Activated CD8-positive, alpha-beta T cell treated with anti-CD3 and anti-CD28 coated beads for 36 hours (primary cell): ENCODE data around the gene BICD2. TPM values are rescaled to one million over a fixed set of nuclear protein-coding genes. Genes with fewer than 3 reads are reported as not detected.

Source experiments
- ATAC-seq: fragments of 200-7000 bp; cut with Tn5 transposase; one replicate; pipeline ENCODE4 v1.10.0; 2021; ENCODE audit warnings: mild to moderate bottlenecking, moderate library complexity
- CTCF ChIA-PET: fragments of 350-600 bp; sonication (Branson Sonifier 250); formaldehyde crosslinking; loops from one replicate; lab custom pipeline; 2021; ENCODE audit warnings: antibody characterized with exemption; lab: Charles Lee
- POLR2A ChIA-PET: fragments of 350-600 bp; sonication (Branson Sonifier 250); formaldehyde crosslinking; loops from one replicate; lab custom pipeline; 2021; ENCODE audit warnings: antibody characterized with exemption; lab: Charles Lee
- DNase-seq: peaks from one replicate; pipeline ENCODE4 v3.0.0-alpha.2; 2020
- H3K27ac Mint-ChIP-seq: one replicate; pipeline ENCODE4 v1.8.0; 2021; ENCODE audit warnings: mild to moderate bottlenecking, mixed read lengths
- H3K27me3 Mint-ChIP-seq: one replicate; pipeline ENCODE4 v1.8.0; 2021; ENCODE audit warnings: mixed read lengths
- H3K36me3 Mint-ChIP-seq: one replicate; pipeline ENCODE4 v1.8.0; 2021; ENCODE audit warnings: low read depth, mixed read lengths
- H3K4me1 Mint-ChIP-seq: one replicate; pipeline ENCODE4 v1.8.0; 2021; ENCODE audit warnings: low read depth, mixed read lengths
- H3K4me3 Mint-ChIP-seq: one replicate; pipeline ENCODE4 v1.8.0; 2021; ENCODE audit warnings: mild to moderate bottlenecking, moderate library complexity, mixed read lengths
- H3K9me3 Mint-ChIP-seq: one replicate; pipeline ENCODE4 v1.8.0; 2021; ENCODE audit warnings: mixed read lengths
- intact Hi-C: fragments of 100-400 bp; cut with micrococcal nuclease; formaldehyde crosslinking; loops from one replicate; pipeline ENCODE4 v1.10.0; 2022
- total RNA-seq, 2 experiments: library from RNA; stranded (reverse); gene quantifications; one replicate each; pipeline ENCODE4 v1.2.3, GENCODE V29; 2021
- TF ChIP-seq, protein P1 (sequence below): fragments of 200-600 bp; IDR thresholded peaks from one replicate; pipeline ENCODE4 v1.8.0; 2022; ENCODE audit warnings: antibody characterized with exemption, mild to moderate bottlenecking

The BICD2 gene
- total RNA-seq, 2 experiments from 2014 or later, result 14.2 to 16.8 TPM

DNA sequence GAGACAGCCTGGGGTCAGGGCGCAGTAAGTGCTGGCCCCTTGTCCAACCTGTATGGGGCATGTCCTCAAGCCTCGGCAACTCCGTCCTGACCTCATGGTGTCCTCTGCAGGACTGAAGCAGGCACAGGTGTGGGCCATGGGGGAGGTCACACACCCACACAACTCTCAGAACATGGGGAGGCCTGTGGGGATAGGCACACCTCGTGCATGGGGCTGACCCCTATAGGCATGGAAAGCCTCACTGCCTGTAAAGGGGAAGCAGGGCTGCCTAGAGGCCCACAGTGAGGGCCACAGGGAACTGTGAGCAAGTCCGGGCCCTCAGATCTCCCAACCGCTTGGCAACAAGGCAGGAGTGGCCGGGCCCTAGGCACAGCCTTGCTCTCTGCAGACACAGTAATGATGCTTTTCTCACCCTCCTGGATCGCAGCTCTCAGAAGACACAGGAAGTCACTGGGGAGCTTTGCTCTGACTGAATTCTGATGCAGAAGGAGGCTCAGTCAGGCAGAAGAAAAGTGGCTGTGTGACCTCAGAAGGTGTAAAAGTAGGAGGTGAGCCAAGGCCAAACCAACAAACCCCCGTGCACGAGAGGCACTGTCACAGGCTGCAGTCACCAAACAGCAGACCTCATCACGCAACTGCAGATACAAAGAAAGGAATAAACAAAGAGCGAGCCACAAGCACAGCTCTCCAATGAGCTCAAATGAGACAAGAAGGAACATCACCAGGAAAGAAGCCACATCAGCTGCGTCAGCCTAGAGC, 100.1 kb downstream of the BICD2 start:
- no peaks in the 10 kb centered on the region for H3K27me3 Mint-ChIP-seq
- POLR2A ChIA-PET, result interaction anchor here (1.6 kb wide), 1 partner anchor 49 kb away, joined by 4 read pairs; no protein-coding TSS in a partner anchor
- intact Hi-C loops, result no loop called here
- CTCF ChIA-PET, result interaction anchor here (0.6 to 1.5 kb wide), 4 partner anchors 12 to 124 kb away, joined by 3 to 4 read pairs (median 3); no protein-coding TSS in a partner anchor
- DNase-seq (peak; percentile 77), ATAC-seq (peak; percentile 81)
- H3K4me1 Mint-ChIP-seq, result peaks cover 58% of the 10 kb centered on the region
- H3K4me3 Mint-ChIP-seq, result peak overlapping the region; percentile 45
- no peaks in the 10 kb centered on the region for H3K9me3 Mint-ChIP-seq
- peak overlapping the region; percentile 78 for H3K27ac Mint-ChIP-seq
- TF ChIP-seq, protein P1, sequence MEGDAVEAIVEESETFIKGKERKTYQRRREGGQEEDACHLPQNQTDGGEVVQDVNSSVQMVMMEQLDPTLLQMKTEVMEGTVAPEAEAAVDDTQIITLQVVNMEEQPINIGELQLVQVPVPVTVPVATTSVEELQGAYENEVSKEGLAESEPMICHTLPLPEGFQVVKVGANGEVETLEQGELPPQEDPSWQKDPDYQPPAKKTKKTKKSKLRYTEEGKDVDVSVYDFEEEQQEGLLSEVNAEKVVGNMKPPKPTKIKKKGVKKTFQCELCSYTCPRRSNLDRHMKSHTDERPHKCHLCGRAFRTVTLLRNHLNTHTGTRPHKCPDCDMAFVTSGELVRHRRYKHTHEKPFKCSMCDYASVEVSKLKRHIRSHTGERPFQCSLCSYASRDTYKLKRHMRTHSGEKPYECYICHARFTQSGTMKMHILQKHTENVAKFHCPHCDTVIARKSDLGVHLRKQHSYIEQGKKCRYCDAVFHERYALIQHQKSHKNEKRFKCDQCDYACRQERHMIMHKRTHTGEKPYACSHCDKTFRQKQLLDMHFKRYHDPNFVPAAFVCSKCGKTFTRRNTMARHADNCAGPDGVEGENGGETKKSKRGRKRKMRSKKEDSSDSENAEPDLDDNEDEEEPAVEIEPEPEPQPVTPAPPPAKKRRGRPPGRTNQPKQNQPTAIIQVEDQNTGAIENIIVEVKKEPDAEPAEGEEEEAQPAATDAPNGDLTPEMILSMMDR, result no peak
- peaks cover 25% of the 10 kb centered on the region for H3K36me3 Mint-ChIP-seq

DNA sequence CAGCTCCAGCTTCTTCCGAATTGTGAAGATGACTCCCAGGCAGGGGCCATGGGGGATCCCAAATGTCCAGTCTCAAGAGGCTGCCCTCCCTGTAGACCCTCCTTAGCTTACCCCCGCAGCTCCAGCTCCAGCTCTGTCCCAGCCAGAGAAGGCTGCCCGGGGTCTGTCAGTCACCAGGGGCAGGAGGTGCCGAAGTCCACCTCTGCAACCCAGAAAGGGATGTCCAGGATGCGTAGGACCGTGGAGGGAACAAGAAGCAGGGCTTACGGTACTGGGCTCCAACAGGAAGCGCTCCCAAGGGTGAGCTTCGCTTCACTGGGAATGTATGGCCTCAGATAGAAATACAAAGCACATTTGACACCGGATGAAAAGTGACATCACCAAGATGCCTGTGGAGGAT, 100.7 kb downstream of the BICD2 start:
- H3K36me3 Mint-ChIP-seq, result peaks cover 23% of the 10 kb centered on the region
- TF ChIP-seq, protein P1, result no peak
- ChIA-PET CTCF (interaction anchor here (1.5 kb wide), 1 partner anchor 12 kb away, joined by 3 read pairs; no protein-coding TSS in a partner anchor), POLR2A (interaction anchor here (1.6 kb wide), 1 partner anchor 50 kb away, joined by 4 read pairs; no protein-coding TSS in a partner anchor)
- intact Hi-C loops, result no loop called here
- no peaks in the 10 kb centered on the region for H3K27me3 Mint-ChIP-seq
- H3K27ac Mint-ChIP-seq, result no peak overlapping the region
- no peak overlapping the region for H3K4me3 Mint-ChIP-seq
- peaks cover 55% of the 10 kb centered on the region for H3K4me1 Mint-ChIP-seq
- DNase-seq, result no peak
- H3K9me3 Mint-ChIP-seq, result no peaks in the 10 kb centered on the region
- no peak for ATAC-seq

DNA sequence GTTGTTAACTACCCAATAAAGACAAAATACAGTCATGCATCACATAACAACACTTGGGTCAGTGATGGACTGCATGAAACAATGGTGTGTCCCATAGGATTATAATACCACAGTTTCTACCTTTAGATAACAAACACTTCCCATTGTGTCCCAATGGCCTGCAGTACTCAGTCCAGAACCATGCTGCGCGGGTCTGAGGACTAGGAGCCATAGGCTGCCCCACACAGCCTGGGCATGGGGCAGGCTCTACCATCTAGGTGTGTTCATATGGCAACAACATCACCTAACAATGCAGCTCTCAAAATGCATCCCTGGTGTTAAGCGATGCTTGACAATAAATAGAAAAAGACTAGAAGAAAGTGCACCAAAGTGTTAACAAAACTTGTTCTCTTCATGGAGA, 101.5 kb downstream of the BICD2 start:
- H3K36me3 Mint-ChIP-seq, result peaks cover 17% of the 10 kb centered on the region
- H3K9me3 Mint-ChIP-seq, result no peaks in the 10 kb centered on the region
- H3K27me3 Mint-ChIP-seq, result no peaks in the 10 kb centered on the region
- ChIA-PET POLR2A (interaction anchor here (0.5 to 1.6 kb wide), 2 partner anchors 51 to 545 kb away, joined by 3 to 4 read pairs; no protein-coding TSS in a partner anchor), CTCF (interaction anchor here (0.7 kb wide), 1 partner anchor 215 kb away, joined by 4 read pairs; no protein-coding TSS in a partner anchor)
- no peak overlapping the region for H3K4me3 Mint-ChIP-seq
- H3K27ac Mint-ChIP-seq, result no peak overlapping the region
- intact Hi-C loops, result no loop called here
- TF ChIP-seq, protein P1, result no peak
- ATAC-seq, result no peak
- no peak for DNase-seq
- H3K4me1 Mint-ChIP-seq, result peaks cover 47% of the 10 kb centered on the region

DNA sequence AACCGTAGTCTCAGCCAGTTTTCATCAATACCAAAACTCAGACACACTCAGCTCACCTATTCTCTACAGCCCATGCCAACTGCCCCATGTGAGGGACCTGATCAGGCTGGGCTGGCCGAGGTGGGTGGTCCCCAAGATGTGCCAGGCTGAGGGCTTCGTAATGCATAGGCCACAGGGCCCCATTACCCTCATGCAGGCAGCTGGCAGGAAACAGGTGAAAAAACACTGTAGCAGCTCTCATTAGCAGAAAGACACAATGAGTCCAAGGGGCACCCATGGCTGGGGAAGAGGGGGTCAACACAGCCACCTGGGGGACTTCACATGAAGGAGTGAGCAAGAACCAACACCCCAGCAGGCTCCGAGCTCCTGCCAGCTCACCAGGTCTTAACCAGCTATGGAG, 102.9 kb downstream of the BICD2 start:
- H3K27ac Mint-ChIP-seq, result no peak overlapping the region
- no peaks in the 10 kb centered on the region for H3K27me3 Mint-ChIP-seq
- H3K4me1 Mint-ChIP-seq, result peaks cover 39% of the 10 kb centered on the region
- peaks cover 21% of the 10 kb centered on the region for H3K36me3 Mint-ChIP-seq
- ChIA-PET CTCF (no interaction called here), POLR2A (interaction anchor here (1.1 kb wide), 1 partner anchor 8 kb away, joined by 4 read pairs; the partner anchor contains the start of gene IPPK)
- intact Hi-C loops, result no loop called here
- DNase-seq, result no peak
- H3K4me3 Mint-ChIP-seq, result no peak overlapping the region
- H3K9me3 Mint-ChIP-seq, result no peaks in the 10 kb centered on the region
- no peak for ATAC-seq
- TF ChIP-seq, protein P1, result no peak

Other genes starting within 250 kb of the BICD2 start
- gene ECM2, start 228.8 kb downstream of the BICD2 start, total RNA-seq, result not detected
- 10 to 100 TPM; 12.5 to 15.8 TPM for gene IPPK, start 94.7 kb downstream of the BICD2 start, total RNA-seq
- 1 to 10 TPM; 5.8 to 6.2 TPM for gene ZNF484, start 113.2 kb upstream of the BICD2 start, total RNA-seq
- gene FGD3, start 182.7 kb upstream of the BICD2 start, total RNA-seq, result 10 to 100 TPM; 41.6 to 43.5 TPM